ENCODE results near the gene CYTH1. TPM values are rescaled to one million over a fixed set of nuclear protein-coding genes. Genes with fewer than 3 reads are reported as not detected.
A peak's percentile ranks its signal among the peaks of the same experiment; 100 is the strongest.

CYTH1 gene
- total RNA-seq, 1 experiment from 2014 or later = 29.6 TPM

DNA sequence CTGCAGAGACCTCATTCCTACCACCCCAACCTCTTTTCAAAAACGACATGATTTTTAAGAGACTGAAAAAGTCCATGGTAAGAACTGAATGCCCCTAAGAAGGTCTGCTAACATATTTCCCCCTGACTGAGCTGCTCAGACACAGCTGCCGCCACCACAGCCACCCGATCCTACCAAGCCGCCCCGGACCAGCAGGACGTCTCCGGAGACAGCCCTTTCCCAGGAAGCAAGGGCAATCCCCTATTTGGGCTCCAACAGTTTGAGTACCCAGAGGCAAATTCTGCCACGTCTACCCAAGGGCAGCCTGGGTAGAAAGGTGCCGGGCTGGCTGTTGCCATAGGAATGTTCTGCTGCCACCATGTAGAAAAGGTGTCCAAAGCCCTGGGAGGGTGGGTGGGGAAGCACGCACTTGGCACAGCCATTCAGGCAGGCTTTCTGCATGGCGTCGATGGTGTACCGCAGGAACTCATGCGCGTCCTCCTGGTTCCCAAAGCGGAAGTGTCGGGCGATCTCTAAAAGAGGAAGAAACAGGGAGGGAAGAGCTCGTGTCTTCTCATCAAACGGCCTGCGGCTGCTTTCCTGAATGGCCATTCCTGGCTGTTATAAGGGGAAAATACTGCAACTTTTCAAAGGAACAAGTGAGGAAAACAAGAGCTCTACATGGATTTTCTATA lies 44.9 kb upstream of the CYTH1 start:
- H3K4me1 Mint-ChIP-seq (ENCODE audit: low read depth, unreplicated experiment) = no peaks in the 10 kb centered on the region
- ChIA-PET CTCF (no interaction called here), POLR2A (interaction anchor here (0.8 kb wide), 1 partner anchor 21 kb away, joined by 3 read pairs; no protein-coding TSS in a partner anchor)

DNA sequence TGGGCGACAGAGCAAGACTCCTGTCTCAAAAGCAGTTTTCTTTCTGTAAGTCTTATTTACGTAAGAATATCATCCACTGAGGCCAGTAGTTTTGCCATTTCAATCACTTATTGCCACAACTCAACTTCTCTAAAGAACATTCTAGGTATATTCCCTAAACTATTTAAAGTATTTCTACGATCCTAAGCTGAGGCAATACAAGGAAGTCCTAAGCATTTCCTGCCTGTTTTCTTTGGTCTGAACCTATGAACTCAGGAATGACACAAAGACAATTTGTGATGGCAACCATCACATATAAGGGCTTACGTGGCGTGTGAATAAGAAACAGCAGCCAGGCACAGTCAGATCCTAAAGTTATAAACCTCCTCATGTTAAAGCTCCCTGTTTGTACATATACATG lies 44.3 kb upstream of the CYTH1 start:
- no TSS peak for BruUV-seq (replicated peaks)
- TF ChIP-seq, protein P1, sequence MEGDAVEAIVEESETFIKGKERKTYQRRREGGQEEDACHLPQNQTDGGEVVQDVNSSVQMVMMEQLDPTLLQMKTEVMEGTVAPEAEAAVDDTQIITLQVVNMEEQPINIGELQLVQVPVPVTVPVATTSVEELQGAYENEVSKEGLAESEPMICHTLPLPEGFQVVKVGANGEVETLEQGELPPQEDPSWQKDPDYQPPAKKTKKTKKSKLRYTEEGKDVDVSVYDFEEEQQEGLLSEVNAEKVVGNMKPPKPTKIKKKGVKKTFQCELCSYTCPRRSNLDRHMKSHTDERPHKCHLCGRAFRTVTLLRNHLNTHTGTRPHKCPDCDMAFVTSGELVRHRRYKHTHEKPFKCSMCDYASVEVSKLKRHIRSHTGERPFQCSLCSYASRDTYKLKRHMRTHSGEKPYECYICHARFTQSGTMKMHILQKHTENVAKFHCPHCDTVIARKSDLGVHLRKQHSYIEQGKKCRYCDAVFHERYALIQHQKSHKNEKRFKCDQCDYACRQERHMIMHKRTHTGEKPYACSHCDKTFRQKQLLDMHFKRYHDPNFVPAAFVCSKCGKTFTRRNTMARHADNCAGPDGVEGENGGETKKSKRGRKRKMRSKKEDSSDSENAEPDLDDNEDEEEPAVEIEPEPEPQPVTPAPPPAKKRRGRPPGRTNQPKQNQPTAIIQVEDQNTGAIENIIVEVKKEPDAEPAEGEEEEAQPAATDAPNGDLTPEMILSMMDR (IDR thresholded peaks at IDR 0.05; ENCODE audit: insufficient read depth in 1 of 2, low read depth in 1 of 2, low read length in 1 of 2, severe bottlenecking in 1 of 2, unreplicated experiment in 1 of 2) = no peak
- Histone ChIP-seq H3K4me3 (ENCODE audit: low read depth, low read length) (no peak overlapping the region), H3K4me1 (no peaks in the 10 kb centered on the region), H3K36me3 (ENCODE audit: control insufficient read depth, insufficient read depth, low read length) (peaks cover 6% of the 10 kb centered on the region), H3K9me3 (no peaks in the 10 kb centered on the region), H3K27me3 (replicated peaks; ENCODE audit: control insufficient read depth, insufficient read depth, low read length) (no peaks in the 10 kb centered on the region)
- DNase-seq = no peak
- Mint-ChIP-seq H3K4me1 (ENCODE audit: low read depth, unreplicated experiment) (no peaks in the 10 kb centered on the region), H3K27me3 (ENCODE audit: insufficient read depth, unreplicated experiment) (no peaks in the 10 kb centered on the region), H3K9me3 (ENCODE audit: unreplicated experiment) (no peaks in the 10 kb centered on the region), H3K4me3 (ENCODE audit: unreplicated experiment) (no peak overlapping the region), H3K36me3 (ENCODE audit: insufficient read depth, unreplicated experiment) (peaks cover 94% of the 10 kb centered on the region), H3K27ac (ENCODE audit: unreplicated experiment) (peak overlapping the region; percentile 5)
- CTCF ChIA-PET = no interaction called here
- POLR2A ChIA-PET = interaction anchor here (0.8 kb wide), 1 partner anchor 21 kb away, joined by 3 read pairs; no protein-coding TSS in a partner anchor
- intact Hi-C loops (cut with micrococcal nuclease; ENCODE audit: unreplicated experiment) = no loop called here

More for the DNA sequence above, 44.9 kb upstream of the CYTH1 start:
- Histone ChIP-seq H3K27me3 (replicated peaks; ENCODE audit: control insufficient read depth, insufficient read depth, low read length) (no peaks in the 10 kb centered on the region), H3K4me1 (no peaks in the 10 kb centered on the region), H3K9me3 (no peaks in the 10 kb centered on the region), H3K4me3 (ENCODE audit: low read depth, low read length) (no peak overlapping the region), H3K36me3 (ENCODE audit: control insufficient read depth, insufficient read depth, low read length) (peaks cover 5% of the 10 kb centered on the region)
- no TSS peak for BruUV-seq (replicated peaks)
- no peaks in the 10 kb centered on the region for H3K27me3 Mint-ChIP-seq (ENCODE audit: insufficient read depth, unreplicated experiment)
- intact Hi-C loops (cut with micrococcal nuclease; ENCODE audit: unreplicated experiment) = no loop called here
- no peak overlapping the region for H3K4me3 Mint-ChIP-seq (ENCODE audit: unreplicated experiment)
- H3K9me3 Mint-ChIP-seq (ENCODE audit: unreplicated experiment) = no peaks in the 10 kb centered on the region
- no peak for DNase-seq
- H3K36me3 Mint-ChIP-seq (ENCODE audit: insufficient read depth, unreplicated experiment) = peaks cover 94% of the 10 kb centered on the region
- peak overlapping the region; percentile 5 for H3K27ac Mint-ChIP-seq (ENCODE audit: unreplicated experiment)
- TF ChIP-seq, protein P1 (IDR thresholded peaks at IDR 0.05; ENCODE audit: insufficient read depth in 1 of 2, low read depth in 1 of 2, low read length in 1 of 2, severe bottlenecking in 1 of 2, unreplicated experiment in 1 of 2) = no peak

DNA sequence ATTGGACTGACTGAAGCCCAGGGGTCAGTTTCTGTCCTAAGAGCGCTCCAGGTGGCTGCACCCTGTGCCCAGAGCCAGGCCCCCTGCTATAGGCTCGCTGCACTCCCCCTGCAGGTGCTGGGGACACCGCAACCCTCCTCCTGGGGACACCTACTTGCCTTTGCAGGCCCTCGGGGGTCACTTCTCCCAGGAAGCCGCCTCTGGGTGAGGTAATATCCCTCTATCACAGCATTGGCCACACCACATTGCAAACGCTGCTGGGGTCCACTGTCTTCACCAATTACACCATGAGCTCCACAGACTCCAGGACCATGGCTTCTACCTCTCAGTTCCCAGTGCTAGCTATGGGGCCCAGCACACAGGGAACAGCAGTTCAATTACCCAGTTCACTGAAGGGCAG lies 43.6 kb upstream of the CYTH1 start:
- H3K27me3 ChIP-seq (replicated peaks; ENCODE audit: control insufficient read depth, insufficient read depth, low read length) = no peaks in the 10 kb centered on the region
- ChIA-PET POLR2A (no interaction called here), CTCF (no interaction called here)
- Mint-ChIP-seq H3K36me3 (ENCODE audit: insufficient read depth, unreplicated experiment) (peaks cover 94% of the 10 kb centered on the region), H3K27ac (ENCODE audit: unreplicated experiment) (no peak overlapping the region), H3K27me3 (ENCODE audit: insufficient read depth, unreplicated experiment) (no peaks in the 10 kb centered on the region), H3K4me1 (ENCODE audit: low read depth, unreplicated experiment) (no peaks in the 10 kb centered on the region), H3K9me3 (ENCODE audit: unreplicated experiment) (no peaks in the 10 kb centered on the region), H3K4me3 (ENCODE audit: unreplicated experiment) (no peak overlapping the region)
- BruUV-seq (replicated peaks) = no TSS peak
- intact Hi-C loops (cut with micrococcal nuclease; ENCODE audit: unreplicated experiment) = no loop called here
- H3K9me3 ChIP-seq = no peaks in the 10 kb centered on the region
- peaks cover 6% of the 10 kb centered on the region for H3K36me3 ChIP-seq (ENCODE audit: control insufficient read depth, insufficient read depth, low read length)
- no peak for DNase-seq
- TF ChIP-seq, protein P1 (IDR thresholded peaks at IDR 0.05; ENCODE audit: insufficient read depth in 1 of 2, low read depth in 1 of 2, low read length in 1 of 2, severe bottlenecking in 1 of 2, unreplicated experiment in 1 of 2) = no peak
- H3K4me3 ChIP-seq (ENCODE audit: low read depth, low read length) = no peak overlapping the region
- no peaks in the 10 kb centered on the region for H3K4me1 ChIP-seq
